ENCODE data around the gene IL1RAPL2.
"Not testable (repeated sequence)": the region's sequence is repeated elsewhere in the genome, so short reads cannot be mapped to it uniquely, and the experiment has no call there.

The IL1RAPL2 gene

GRCh38 chrX:105758754-105759153 lies 1192.8 kb downstream of the IL1RAPL2 start:
- H3K4me3 ChIP-seq (ENCODE audit: control insufficient read depth, low read depth, low read length): no peak overlapping the region
- DNase-seq (ENCODE audit: low read depth): no peak
- TF ChIP-seq, protein P1, sequence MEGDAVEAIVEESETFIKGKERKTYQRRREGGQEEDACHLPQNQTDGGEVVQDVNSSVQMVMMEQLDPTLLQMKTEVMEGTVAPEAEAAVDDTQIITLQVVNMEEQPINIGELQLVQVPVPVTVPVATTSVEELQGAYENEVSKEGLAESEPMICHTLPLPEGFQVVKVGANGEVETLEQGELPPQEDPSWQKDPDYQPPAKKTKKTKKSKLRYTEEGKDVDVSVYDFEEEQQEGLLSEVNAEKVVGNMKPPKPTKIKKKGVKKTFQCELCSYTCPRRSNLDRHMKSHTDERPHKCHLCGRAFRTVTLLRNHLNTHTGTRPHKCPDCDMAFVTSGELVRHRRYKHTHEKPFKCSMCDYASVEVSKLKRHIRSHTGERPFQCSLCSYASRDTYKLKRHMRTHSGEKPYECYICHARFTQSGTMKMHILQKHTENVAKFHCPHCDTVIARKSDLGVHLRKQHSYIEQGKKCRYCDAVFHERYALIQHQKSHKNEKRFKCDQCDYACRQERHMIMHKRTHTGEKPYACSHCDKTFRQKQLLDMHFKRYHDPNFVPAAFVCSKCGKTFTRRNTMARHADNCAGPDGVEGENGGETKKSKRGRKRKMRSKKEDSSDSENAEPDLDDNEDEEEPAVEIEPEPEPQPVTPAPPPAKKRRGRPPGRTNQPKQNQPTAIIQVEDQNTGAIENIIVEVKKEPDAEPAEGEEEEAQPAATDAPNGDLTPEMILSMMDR (IDR thresholded peaks at IDR 0.05; ENCODE audit: control insufficient read depth, insufficient read depth, low read depth, low read length, missing control alignments): no peak

GRCh38 chrX:105759598-105759997 lies 1193.6 kb downstream of the IL1RAPL2 start:
- DNase-seq (ENCODE audit: low read depth): no peak
- TF ChIP-seq, protein P1 (IDR thresholded peaks at IDR 0.05; ENCODE audit: control insufficient read depth, insufficient read depth, low read depth, low read length, missing control alignments): no peak
- no peak overlapping the region for H3K4me3 ChIP-seq (ENCODE audit: control insufficient read depth, low read depth, low read length)

- no peak for DNase-seq (ENCODE audit: low read depth)
- TF ChIP-seq, protein P1 (IDR thresholded peaks at IDR 0.05; ENCODE audit: control insufficient read depth, insufficient read depth, low read depth, low read length, missing control alignments): no peak
- H3K4me3 ChIP-seq (ENCODE audit: control insufficient read depth, low read depth, low read length): no peak overlapping the region
Observed at GRCh38 chrX:105765691-105766090, 1199.7 kb downstream of the IL1RAPL2 start.

GRCh38 chrX:105773801-105774200 lies 1207.8 kb downstream of the IL1RAPL2 start:
- no peak for DNase-seq (ENCODE audit: low read depth)
- TF ChIP-seq, protein P1 (IDR thresholded peaks at IDR 0.05; ENCODE audit: control insufficient read depth, insufficient read depth, low read depth, low read length, missing control alignments): no peak
- H3K4me3 ChIP-seq (ENCODE audit: control insufficient read depth, low read depth, low read length): no peak overlapping the region

- no peak for DNase-seq (ENCODE audit: low read depth)
- TF ChIP-seq, protein P1 (IDR thresholded peaks at IDR 0.05; ENCODE audit: control insufficient read depth, insufficient read depth, low read depth, low read length, missing control alignments): no peak
- no peak overlapping the region for H3K4me3 ChIP-seq (ENCODE audit: control insufficient read depth, low read depth, low read length)
Observed at GRCh38 chrX:105775679-105776078, 1209.7 kb downstream of the IL1RAPL2 start.

DNA sequence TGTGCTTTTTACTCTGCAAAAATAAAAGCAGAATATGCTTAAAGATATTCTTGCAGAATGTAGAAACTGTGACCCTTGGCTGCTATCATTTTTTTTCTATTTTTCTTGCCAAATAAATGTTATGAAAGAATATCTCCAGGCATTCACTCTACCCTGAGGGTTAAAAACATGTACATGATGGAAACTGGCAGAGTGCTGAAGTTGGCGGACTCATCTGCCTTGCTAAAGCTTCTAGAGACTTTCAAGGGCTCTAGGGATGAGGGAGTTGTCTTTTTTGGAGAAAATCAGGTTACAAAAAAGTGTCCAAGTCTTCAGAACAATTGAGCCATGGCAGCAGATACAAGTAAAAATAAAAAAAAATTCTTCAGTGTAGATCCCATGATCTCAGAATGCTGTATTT lies 1215.8 kb downstream of the IL1RAPL2 start:
- DNase-seq (ENCODE audit: low read depth): no peak
- TF ChIP-seq, protein P1 (IDR thresholded peaks at IDR 0.05; ENCODE audit: control insufficient read depth, insufficient read depth, low read depth, low read length, missing control alignments): no peak
- no peak overlapping the region for H3K4me3 ChIP-seq (ENCODE audit: control insufficient read depth, low read depth, low read length)

GRCh38 chrX:105796877-105797276 lies 1230.9 kb downstream of the IL1RAPL2 start:
- H3K4me3 ChIP-seq (ENCODE audit: control insufficient read depth, low read depth, low read length); DNase-seq (ENCODE audit: low read depth): not testable (repeated sequence)
